Gastrocnemius medialis (tissue), 4 donors: ENCODE results near the gene PTGFRN. TPM values are rescaled to one million over a fixed set of nuclear protein-coding genes. Genes with fewer than 3 reads are reported as not detected.

ENCODE experiments used
- ATAC-seq, 2 donors: fragments of 150-250 bp; one replicate each; pipeline ENCODE4 v1.9.1; 2016
- DNase-seq, 2 donors: peaks; one replicate each; pipeline ENCODE4 v3.0.0-alpha.2; 2019
- H3K27ac ChIP-seq, 4 donors: fragments of 200-600 bp; sonication (generic); 1 replicate in 1 of 4; 2 replicates in 3 of 4; pipeline ENCODE4 v1.5.1; 2016 to 2018; ENCODE audit warnings: mild to moderate bottlenecking in 2 of 4, moderate library complexity in 1 of 4
- H3K27me3 ChIP-seq, 3 donors: fragments of 200-600 bp; sonication (generic) in 2 of 3; 1 replicate in 1 of 3; 2 replicates in 2 of 3; pipeline versions ENCODE4 v1.5.1 to v1.6.0; 2016 to 2019; ENCODE audit warnings: mild to moderate bottlenecking in 1 of 3, moderate library complexity in 1 of 3
- H3K36me3 ChIP-seq, 2 donors: fragments of 200-600 bp; sonication (generic) in 1 of 2; one replicate each; pipeline ENCODE4 v1.5.1; 2017 to 2018
- H3K4me1 ChIP-seq, 2 donors: fragments of 200-600 bp; sonication (generic) in 1 of 2; one replicate each; pipeline ENCODE4 v1.5.1; 2016 to 2017; ENCODE audit warnings: mild to moderate bottlenecking in 2 of 2
- H3K4me3 ChIP-seq, 4 donors: fragments of 200-600 bp; sonication (generic) in 3 of 4; 1 replicate in 1 of 4; 2 replicates in 3 of 4; pipeline ENCODE4 v1.5.1; 2016 to 2019; ENCODE audit warnings: mild to moderate bottlenecking in 2 of 4
- H3K9me3 ChIP-seq, 3 donors: fragments of 200-600 bp; sonication (generic) in 2 of 3; 1 replicate in 1 of 3; 2 replicates in 2 of 3; pipeline ENCODE4 v1.5.1; 2016 to 2019
- POLR2A ChIP-seq, 2 donors: fragments of 450-650 bp; IDR thresholded peaks; one replicate each; pipeline ENCODE4 v1.6.1; 2017; ENCODE audit warnings: antibody characterized with exemption in 2 of 2, mild to moderate bottlenecking in 2 of 2, moderate library complexity in 2 of 2
- in situ Hi-C, 4 donors: fragments of 200-750 bp; cut with MboI; loops; one replicate each; pipeline versions ENCODE4 v1.15.0 to v1.8.0; 2017; ENCODE audit warnings: low sequenced_read_pairs in 4 of 4
- intact Hi-C: fragments of 100-400 bp; cut with DNase I; formaldehyde crosslinking; loops from one replicate; pipeline ENCODE4 v1.15.1; 2023; ENCODE audit warnings: low total_unique reads
- total RNA-seq, 4 donors: library from RNA; depleted of rRNA; stranded (reverse); fragments of >200 nt; gene quantifications; one replicate each; pipeline versions ENCODE4 v1.1.0 to v1.2.3, GENCODE V29; 2016
- TF ChIP-seq, protein P1 (sequence below), 5 experiments: fragments of 450-650 bp in 3 of 5; fragments of 200-600 bp in 2 of 5; sonication (generic) in 2 of 5; IDR thresholded peaks in 4 of 5; conservative IDR thresholded peaks in 1 of 5; 1 replicate in 4 of 5; 2 replicates in 1 of 5; pipeline ENCODE4 v1.5.1; 2016 to 2019; ENCODE audit warnings: antibody characterized with exemption in 5 of 5, mild to moderate bottlenecking in 3 of 5, moderate library complexity in 3 of 5

PTGFRN gene
- total RNA-seq, 4 donors from 2014 or later = 1.5 to 18.1 (median 2.9) TPM

DNA sequence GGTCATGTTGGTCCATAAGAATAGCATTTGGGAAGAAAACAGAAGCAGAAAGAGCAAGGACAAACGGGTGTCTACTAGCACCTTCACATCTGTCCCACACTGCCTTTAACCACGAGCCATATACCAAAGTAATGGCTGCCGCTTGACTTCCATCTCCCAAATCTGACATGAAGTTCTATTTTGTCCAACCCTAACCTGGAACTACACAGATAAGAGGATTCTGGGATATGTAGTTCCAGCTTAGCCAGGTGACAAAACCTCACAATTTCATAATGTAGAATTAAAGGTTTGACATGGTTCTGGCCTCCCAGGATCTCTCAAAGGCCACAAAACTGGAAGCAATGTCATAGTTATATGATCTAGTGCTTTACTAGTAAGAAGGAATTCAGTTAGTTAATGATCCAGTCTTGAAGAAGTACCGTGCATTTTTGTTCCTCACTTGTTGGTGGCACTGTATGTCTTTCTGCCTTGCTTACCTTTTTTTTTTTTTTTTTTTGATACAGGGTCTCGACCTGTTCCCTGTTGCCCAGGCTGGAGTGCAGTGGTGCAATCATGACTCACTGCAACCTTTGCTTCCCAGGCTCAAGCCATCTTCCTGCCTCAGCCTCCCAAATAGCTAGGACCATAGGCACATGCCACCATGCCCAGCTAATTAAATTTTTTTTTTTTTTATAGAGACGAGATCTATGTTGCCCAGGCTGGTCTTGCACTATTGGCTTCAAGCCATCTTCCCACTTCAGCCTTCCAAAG, 17.5 kb downstream of the PTGFRN start:
- Histone ChIP-seq H3K27me3 (no peaks in the 10 kb centered on the region), H3K4me1 (no peaks in the 10 kb centered on the region), H3K4me3 (no peak overlapping the region), H3K9me3 (no peaks in the 10 kb centered on the region), H3K36me3 (no peaks in the 10 kb centered on the region), H3K27ac (no peak overlapping the region)
- intact Hi-C loops = no loop called here
- ATAC-seq (no peak), DNase-seq (no peak)
- in situ Hi-C loops = no loop called here
- TF ChIP-seq, protein P1, sequence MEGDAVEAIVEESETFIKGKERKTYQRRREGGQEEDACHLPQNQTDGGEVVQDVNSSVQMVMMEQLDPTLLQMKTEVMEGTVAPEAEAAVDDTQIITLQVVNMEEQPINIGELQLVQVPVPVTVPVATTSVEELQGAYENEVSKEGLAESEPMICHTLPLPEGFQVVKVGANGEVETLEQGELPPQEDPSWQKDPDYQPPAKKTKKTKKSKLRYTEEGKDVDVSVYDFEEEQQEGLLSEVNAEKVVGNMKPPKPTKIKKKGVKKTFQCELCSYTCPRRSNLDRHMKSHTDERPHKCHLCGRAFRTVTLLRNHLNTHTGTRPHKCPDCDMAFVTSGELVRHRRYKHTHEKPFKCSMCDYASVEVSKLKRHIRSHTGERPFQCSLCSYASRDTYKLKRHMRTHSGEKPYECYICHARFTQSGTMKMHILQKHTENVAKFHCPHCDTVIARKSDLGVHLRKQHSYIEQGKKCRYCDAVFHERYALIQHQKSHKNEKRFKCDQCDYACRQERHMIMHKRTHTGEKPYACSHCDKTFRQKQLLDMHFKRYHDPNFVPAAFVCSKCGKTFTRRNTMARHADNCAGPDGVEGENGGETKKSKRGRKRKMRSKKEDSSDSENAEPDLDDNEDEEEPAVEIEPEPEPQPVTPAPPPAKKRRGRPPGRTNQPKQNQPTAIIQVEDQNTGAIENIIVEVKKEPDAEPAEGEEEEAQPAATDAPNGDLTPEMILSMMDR (IDR thresholded peaks at IDR 0.05 in 4 of 5, conservative IDR thresholded peaks at IDR 0.05 in 1 of 5) = no peak
- TF ChIP-seq POLR2A (IDR thresholded peaks at IDR 0.05) = no peak

DNA sequence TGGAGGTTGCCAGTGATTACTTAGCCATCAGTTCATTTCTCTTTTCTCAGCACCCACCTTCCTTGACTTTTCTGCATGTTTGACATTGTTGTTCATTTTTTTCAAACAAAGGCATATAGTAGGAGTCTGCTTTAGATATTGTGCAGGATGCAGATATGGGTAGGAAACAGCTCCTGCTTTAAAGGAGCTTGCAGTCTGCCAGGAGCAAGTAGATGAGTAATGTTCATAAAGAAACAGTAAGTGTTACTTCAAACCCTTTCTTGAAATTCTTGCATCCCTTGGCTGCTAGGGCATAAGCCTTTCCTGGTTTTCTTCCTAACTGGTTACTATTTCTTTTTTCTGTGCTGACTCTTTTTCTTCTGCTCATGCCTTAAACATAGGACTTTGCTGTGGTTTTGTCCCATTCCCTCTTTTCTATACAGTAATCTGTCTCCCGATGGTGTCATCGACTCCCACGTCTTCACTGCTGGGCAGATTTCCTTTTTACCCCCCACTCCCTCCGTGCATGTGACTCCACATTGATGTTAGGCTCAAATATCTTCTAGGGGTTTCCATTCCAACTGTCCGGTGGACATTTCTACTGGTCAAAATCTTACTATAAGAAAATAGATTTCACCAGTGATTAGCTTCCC, 20.4 kb downstream of the PTGFRN start:
- Histone ChIP-seq H3K27me3 (no peaks in the 10 kb centered on the region), H3K4me3 (no peak overlapping the region), H3K36me3 (no peaks in the 10 kb centered on the region), H3K9me3 (no peaks in the 10 kb centered on the region), H3K27ac (no peak overlapping the region), H3K4me1 (no peaks in the 10 kb centered on the region)
- TF ChIP-seq, protein P1 (IDR thresholded peaks at IDR 0.05 in 4 of 5, conservative IDR thresholded peaks at IDR 0.05 in 1 of 5) = no peak
- TF ChIP-seq POLR2A (IDR thresholded peaks at IDR 0.05) = no peak
- in situ Hi-C loops = no loop called here
- no peak for DNase-seq
- no peak for ATAC-seq
- intact Hi-C loops = no loop called here

DNA sequence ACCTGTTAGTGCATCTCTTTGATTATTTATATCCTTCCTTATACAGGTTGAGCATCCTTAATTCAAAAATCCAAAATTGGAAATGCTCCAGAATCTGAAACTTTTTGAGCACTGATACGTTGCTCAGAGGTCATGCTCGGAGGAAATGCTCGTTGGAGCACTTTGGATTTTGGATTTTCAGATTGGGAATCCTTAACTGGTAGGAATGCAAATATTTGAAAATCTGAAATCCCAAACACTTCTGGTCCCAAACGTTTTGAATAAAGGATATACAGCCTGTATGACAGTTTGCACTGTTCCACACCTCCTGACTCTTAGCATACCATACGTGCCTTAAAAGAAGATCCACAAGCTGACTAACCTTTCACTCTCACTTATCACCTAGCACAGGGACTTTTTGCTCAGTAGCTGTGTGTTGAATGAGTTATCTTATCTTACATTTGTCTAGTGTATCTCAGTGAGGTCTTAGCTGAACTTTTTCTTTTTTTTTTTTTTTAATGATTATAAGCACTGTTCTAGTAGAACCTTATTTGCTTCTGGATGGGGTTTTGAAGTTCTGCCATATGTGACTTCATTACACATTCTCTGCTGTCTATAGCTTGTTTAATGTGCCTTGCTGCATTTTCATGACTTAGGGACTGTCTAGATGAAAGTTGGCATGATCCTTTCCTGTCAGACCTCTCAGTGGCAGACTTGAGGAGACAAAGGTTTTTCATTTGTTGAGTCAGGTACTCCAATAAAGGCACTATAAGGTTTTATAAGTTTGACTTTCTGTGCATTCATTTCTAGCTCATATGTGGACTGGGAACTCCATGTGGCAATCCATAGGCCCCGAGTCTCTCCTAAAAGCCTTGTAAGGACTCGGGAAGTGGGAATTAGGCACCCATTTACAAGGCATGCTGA, 21.6 kb downstream of the PTGFRN start:
- no peak overlapping the region for H3K4me3 ChIP-seq
- no peak for TF ChIP-seq POLR2A (IDR thresholded peaks at IDR 0.05)
- TF ChIP-seq, protein P1 (IDR thresholded peaks at IDR 0.05 in 4 of 5, conservative IDR thresholded peaks at IDR 0.05 in 1 of 5) = no peak
- DNase-seq (no peak), ATAC-seq (no peak)
- H3K36me3 ChIP-seq = no peaks in the 10 kb centered on the region
- no peaks in the 10 kb centered on the region for H3K27me3 ChIP-seq
- H3K9me3 ChIP-seq = no peaks in the 10 kb centered on the region
- in situ Hi-C loops (no loop called here), intact Hi-C loops (no loop called here)
- no peak overlapping the region for H3K27ac ChIP-seq
- H3K4me1 ChIP-seq = no peaks in the 10 kb centered on the region

DNA sequence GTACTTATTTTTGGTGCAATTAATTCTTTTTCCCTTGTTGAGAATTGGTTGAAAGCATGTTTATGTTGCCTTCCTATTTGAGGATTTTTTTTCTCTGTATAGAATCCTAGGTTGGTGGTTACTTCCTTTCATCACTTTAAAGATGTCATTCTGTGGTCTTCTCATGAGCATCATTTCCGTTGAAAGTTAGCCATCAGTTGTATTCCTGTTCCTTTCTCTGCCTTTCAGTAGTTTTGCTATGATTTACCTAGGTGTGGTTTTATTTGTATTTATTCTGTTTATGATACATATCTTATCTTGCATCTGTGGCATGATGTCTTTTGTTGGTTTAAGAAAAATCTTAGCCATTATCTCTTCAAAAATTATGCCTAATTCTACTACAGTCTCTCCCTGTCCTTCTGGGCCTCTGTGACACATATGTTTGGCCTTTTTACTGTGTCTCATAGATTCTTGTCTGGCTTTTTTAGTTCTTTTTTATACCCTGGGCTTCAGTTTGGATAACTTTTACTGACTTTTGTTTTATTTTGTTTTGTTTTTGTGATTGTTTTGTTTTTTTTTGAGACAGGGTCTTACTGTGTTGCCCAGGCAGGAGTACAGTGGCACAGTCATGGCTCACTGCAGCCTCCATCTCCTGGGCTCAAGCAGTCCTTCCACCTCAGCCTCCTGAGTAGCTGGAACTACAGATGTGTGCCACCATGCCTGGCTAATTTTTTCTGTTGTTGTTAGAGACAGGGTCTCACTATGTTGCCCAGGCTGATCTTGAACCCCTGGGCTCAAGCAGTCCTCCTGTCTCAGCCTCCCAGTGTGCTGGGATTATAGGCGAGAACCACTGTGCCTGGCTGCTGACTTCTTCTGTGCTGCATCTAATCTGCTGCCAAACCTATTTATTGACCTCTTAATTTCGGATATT, 24.1 kb downstream of the PTGFRN start:
- DNase-seq (no peak), ATAC-seq (no peak)
- H3K9me3 ChIP-seq = no peaks in the 10 kb centered on the region
- H3K27ac ChIP-seq = no peak overlapping the region
- H3K27me3 ChIP-seq = no peaks in the 10 kb centered on the region
- TF ChIP-seq POLR2A (IDR thresholded peaks at IDR 0.05) = no peak
- TF ChIP-seq, protein P1 (IDR thresholded peaks at IDR 0.05 in 4 of 5, conservative IDR thresholded peaks at IDR 0.05 in 1 of 5) = no peak
- intact Hi-C loops = no loop called here
- H3K4me1 ChIP-seq = no peaks in the 10 kb centered on the region
- H3K4me3 ChIP-seq = no peak overlapping the region
- H3K36me3 ChIP-seq = no peaks in the 10 kb centered on the region
- in situ Hi-C loops = no loop called here
